Retina (tissue), 1 donor: Measurements from ENCODE around the gene HECTD1.
"Not testable (repeated sequence)": the region's sequence is repeated elsewhere in the genome, so short reads cannot be mapped to it uniquely, and the experiment has no call there.

Source experiments
- DNase-seq: peaks from one replicate; pipeline ENCODE4 v3.0.0-alpha.2; 2016

The HECTD1 gene

DNA sequence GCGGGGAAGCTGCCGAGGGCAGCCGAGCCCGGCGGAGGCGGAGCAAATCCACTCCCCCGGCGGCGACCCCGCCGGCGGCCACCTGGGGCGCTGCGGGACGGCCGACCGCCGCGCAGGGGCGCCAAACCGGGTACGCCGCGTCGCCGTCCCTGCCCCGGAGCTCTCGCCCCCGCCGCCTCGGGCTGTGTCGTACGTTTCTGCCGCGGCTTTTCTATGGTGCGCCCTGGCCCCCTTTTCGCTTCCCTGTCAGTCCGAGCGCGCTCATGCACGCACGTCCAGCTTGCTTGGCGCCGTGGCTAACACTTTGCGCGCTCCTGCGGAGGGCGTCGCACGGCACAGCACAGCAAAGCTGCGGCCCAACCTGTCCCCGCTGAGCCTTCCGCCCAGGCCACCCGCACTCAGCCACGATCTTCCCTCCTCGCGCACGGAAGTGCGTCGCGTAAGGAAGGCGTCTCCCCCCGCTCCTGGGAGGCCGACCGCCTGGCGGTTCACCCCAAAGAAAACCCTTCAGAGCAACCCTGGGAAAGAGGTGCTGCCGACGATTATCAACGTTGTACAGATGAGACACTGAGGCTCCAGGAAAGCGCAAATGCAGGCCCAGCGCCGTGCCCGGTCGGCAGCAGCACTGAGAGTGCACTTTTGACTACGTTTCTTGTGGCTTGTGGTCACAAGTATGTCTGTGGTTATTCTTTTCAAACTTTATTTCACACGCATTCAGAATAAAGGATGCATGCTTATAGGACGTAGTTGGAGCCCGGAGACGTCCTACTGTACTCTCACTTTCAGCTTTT is at the start of gene HECTD1:
Gene HECTD1, minus strand, starts transcription at position 39 of the 791 bp plus-strand sequence. CDS start 1,857 bp downstream, outside the sequence.
- DNase-seq, result peak; percentile 96

DNA sequence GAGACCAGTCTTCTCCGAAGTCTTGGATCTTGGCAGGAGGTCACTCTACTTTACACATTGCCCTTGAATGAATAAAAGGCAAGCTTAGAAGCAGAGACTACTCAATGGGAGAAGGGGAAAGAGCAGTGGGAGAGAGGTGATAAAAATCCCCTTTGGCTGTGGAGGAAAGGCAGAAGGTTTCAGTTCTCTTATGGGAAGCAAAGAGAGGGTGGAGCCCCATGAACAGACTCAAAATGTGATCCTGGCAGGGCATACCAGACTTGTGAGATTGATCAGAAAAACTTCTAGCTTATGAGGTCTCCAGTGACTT is 49.6 kb upstream of the HECTD1 start:
- no peak for DNase-seq

DNA sequence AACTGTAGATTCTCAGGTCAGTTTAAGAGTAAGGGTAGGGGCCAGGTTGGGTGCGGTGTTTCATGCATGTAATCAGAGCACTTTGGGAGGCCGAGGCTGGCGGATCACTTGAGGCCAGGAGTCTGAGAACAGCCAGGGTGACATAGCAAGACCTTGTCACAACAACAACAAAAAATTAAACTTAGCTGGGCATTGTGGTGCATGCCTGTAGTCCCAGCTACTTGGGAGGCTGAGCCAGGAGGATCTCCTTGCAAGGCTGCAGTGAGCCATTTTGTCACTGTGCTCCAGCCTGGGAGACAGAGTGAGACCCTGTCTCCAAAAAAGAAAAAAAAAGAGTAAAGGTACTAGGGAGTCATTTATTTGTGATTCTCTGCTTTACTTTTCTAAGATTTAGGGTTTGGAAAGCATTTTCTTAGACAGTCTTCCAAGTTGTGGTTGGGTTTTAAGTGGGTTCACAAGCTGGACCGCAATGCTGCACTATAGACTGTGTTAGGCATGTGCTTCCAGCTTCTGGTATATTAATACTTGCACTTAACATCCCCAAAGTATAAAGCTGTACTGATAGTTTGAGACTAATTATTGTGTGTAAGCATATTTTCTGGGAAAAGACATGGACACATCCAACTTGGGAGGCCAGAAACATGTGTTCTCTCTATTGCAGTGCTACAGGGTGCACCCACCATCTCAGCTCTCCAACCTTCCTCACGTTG is 49.1 kb upstream of the HECTD1 start:
- no peak for DNase-seq

DNA sequence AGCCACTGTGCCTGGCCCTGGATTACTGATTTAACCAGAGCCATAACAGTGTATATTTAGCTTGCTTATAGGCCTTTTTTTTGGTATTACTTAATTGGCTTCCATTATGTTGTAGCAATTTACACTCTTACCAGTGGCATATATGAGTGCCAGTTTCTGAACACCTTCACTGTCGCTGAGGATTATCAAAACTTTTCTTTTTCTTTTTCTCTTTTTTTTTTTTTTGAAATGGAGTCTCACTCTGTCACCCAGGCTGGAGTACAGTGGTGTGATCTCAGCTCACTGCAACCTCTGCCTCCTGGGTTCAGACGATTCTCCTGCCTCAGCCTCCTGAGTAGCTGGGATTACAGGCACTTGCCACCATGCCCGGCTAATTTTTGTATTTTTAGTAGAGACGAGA is 48.3 kb upstream of the HECTD1 start:
- DNase-seq, result not testable (repeated sequence)

DNA sequence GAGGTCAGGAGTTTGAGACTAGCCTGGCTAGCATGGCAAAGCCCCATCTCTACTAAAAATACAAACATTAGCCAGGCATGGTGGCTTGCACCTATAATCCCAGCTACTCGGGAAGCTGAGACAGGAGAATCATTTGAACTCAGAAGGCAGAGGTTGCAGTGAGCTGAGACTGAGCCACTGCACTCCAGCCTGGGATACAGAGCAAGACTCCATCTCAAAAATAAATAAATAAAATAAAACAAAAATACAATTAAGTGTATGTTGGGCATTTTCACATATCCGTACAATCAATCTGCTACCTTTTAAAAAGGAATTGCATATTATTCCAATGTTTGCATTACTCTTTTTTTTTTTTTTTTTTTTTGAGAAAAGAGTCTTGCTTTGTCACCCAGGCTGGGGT is 47.7 kb upstream of the HECTD1 start:
- no peak for DNase-seq

DNA sequence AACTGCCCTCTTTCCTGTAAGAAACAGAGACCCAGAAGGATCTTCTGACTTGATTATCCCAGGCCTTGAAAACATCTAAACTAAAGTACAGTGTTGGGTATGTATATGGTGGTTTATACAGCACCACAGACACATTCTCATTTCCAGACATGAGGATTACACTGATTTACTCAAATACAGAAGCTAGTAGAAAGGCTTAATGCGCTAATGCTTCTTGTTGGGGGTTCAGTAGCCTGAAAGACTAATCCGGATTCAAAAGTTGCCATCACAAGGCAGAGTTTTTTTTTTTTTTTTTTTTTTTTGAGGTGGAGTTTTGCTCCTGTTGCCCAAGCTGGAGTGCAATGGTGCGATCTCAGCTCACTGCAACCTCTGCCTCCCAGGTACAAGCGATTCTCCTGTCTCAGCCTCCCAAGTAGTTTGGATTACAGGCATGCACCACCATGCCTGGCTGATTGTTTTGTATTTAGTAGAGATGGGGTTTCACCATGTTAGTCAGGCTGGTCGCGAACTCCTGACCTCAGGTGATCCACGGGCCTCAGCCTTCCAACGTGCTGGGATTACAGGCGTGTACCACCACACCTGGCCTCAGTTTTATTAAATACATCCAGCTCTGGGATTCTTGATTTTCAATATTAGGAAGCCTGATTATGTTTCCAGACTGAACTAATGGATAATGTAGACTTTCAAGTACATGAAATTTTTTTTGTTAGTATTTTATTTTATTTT is 46.3 kb upstream of the HECTD1 start:
- DNase-seq, result no peak

DNA sequence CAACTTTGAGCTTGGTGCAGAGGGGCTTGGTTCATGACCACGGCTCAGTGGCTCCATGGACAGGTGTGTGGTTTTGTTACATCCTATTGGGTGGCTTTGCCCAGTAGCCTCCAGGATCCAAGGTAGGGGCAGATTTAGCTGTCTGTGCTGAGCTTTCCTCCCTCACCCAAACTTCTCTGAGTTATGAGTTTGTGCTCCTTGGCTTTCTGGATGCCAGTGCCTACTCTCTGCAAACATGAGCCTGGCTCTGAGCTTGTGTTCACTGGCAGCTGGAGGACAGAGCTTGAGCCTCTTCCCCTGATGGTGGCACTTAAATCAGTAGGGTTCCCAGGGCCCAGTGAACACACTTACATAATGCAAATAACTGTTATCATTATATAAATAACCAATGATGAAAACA is 45.3 kb upstream of the HECTD1 start:
- no peak for DNase-seq

DNA sequence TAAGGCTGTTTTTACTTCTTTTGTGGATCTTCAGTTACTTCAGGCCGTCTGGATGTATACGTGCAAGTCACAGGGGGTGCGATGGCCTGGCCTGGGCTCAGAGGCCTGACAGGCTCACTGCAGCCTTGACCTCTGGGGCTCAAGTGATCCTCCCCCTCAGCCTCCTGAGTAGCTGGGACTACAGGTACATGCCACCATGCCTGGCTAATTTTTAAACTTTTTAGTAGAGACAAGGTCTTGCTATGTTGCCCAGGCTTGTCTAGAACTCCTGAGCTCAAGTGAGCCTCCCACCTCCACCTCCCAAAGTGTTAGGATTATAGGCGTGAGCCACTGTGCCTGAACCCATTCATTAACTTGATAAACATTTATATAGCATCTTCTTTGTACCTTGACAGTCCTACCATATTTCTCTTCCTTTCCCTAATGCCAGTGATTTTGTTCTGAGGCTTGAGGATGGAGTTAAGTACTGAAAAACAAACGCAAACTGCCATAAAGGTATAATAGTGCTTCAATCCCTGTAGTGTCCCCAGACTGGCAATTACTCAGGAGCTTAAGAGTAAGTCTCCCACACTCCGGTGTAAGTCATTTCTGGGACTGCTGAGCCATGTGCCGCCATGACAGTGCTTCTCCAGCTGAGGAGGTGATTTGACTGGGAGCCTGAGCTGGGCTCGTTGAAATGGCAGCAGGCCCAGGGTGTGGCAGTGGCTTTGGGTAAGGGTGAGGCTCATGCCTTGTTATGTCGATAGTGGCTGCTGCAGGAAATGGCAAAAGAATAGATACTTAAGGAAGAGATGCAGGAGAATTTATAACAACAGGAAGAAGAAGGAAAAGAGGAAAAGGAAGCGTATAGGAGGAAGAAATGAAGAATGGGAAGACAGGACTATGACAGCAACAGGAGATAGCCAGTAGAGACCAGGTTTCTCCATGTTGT is 43.7 kb upstream of the HECTD1 start:
- no peak for DNase-seq

DNA sequence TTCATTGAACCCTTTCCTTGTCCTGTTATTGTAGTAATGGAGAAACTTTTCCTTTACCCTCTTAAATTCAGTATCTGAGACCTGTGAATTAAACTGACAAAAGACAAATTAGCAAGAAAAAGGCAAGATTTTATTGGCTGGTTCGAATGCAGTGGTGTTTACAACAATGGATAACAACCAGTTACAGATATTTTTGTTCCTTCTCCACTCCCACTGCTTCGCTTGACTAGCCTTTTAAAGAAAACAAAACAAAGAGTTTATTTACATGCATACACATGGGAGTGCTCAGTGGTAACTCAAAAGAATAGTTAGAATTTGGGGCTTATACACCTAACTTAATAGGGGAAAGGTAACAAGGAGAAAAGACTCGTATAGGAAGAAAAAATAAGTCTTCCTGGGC is 37.0 kb upstream of the HECTD1 start:
- DNase-seq, result no peak

DNA sequence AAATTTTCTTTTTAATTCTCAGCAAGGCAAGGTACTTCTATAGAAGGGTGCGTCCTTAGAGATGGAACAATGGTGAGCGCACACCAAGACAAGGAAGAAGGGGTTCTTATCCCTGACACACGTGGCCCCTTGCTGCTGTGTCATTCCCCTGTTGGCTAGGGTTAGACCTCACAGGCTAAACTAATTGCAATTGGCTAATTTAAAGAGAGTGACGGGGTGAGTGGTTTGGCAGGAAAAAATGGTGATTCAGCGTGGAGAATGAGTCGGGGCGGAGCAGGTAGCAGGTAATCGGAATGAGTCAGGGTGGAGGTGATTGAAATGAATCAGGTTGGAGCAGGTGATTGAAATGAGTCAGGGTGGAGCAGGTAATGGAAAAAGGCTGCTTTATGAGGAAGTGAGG is 36.3 kb upstream of the HECTD1 start:
- no peak for DNase-seq

DNA sequence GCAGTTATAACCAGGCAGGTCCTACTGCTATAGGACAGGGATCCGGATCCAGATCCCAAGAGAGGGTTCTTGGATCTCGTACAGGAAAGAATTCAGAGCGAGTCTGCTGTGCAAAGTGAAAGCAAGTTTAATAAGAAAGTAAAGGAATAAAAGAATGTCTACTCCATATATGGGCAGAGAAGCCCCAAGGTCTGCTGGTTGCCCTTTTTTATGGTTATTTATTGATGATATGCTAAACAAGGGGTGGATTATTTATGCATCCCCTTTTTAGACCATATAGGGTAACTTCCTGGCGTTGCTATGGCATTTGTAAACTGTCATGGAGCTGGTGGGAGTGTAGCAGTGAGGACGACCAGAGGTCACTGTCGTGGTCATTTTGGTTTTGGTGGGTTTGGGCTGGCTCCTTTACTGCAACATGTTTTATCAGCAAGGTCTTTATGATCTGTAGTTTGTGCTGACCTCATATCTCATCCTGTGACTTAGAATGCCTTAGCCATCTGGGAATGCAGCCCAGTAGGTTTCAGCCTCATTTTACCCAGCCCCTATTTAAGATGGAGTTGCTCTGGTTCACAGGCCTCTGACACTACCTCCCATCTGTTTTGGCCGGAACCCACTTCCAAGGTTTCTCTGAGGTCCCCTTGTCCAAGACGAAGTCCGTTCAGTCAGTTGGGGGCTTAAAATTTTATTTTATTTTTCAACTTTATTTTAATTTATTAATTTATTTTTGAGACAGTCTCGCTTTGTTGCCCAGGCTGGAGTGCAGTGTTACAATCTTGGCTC is 34.8 kb upstream of the HECTD1 start:
- DNase-seq, result not testable (repeated sequence)

DNA sequence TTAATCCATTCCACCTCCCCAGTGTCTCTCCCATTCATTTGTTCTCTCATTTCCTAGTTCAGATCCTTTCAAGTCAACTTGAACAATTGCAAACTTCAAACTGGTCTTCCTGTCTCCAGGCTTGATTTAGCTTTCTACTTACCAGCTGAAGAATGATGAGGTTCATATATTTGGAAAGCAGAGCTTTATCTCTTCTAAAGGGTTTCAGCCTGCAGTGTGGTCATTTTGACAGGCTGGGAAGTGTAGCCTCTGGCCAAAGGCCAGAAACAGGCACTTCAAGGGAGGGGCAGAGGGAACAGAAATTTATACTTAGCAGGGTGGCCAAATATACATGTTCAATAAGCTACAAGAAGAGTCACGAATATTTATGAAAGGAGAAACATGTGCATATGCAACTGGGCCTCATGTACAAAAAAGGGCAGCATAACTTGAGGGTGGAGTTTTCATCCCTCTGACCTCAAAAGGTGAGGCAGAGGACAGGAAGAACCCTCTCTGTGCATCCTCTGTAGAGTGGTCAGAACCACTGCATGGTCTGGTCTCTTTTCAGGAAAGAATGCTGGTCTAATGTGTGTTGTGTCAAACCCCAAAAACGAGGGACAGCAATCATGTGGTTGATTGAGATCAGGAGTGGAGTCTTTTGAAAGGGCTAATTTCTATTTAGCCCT is 34.0 kb upstream of the HECTD1 start:
- DNase-seq, result no peak

DNA sequence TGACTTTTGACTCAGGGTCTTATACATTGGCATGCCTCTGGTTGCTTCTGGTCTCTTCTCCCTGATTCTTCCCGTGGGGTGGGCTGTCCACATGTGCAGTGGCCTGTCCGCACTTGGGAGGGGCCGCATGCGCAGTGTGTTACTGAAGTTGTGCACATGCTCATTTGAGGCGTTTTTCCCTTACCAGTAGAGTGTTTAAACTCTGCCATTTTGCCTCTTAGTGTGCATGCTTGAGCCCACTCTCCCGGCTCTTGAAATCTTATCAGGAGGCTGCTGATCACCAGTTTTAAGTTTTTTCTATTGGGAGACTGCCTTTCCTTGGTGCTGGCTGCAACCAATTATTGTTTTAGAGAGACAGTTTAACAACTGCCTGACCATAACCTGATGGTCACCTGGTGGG is 32.1 kb upstream of the HECTD1 start:
- DNase-seq, result no peak

DNA sequence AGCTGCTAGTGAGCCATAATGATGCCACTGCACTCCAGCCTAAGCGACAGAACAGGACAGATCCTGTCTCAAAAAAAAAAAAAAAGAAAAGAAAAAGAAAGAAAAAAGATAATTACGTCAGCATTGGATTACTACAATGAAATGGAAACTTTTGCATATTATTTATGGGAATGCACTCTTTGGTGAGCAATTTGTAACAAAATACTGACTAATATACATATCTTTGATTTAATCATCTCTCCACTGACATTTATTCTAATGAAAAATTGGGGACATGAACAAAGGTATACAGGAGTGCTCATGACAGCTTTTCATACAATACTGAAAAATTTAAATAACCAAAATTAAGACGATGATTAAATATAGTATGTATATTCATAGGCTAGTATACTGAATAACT is 27.9 kb upstream of the HECTD1 start:
- DNase-seq, result no peak

DNA sequence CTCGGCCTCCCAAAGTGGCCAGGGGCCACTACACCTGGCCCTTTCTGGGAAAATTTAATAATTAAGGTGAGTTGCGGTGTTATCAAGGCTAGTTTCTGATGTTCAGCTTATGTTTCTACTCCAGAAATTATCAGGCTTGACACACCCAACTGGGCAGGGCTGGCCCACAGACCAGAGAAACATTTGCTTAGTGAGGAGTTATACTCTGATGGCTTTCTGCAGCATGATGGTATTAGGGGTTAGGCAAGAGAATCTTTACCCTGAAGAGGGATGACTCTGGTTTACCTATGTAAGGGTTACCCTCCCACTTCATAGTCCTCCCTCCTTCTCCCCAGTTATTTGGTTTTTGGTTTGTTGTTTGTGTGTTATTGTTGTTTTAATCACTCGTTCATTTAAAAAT is 24.5 kb upstream of the HECTD1 start:
- no peak for DNase-seq

DNA sequence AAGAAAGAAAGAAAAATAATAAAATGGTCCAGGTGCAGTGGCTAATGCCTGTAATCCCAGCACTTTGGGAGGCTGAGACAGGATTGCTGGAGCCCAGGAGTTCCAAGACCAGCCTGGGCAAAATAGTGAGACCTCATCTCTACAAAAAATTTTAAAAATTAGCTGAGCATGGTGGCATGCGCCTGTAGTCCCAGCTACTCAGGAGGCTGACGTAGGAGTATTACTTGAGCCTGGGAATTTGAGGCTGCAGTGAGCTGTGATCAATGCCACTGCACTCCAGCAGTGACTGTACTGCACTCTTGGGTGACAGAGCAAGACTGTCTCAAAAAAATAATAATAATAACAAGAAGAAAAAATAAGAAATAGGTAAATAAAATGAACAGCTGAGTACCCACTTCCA is 23.7 kb upstream of the HECTD1 start:
- not testable (repeated sequence) for DNase-seq

DNA sequence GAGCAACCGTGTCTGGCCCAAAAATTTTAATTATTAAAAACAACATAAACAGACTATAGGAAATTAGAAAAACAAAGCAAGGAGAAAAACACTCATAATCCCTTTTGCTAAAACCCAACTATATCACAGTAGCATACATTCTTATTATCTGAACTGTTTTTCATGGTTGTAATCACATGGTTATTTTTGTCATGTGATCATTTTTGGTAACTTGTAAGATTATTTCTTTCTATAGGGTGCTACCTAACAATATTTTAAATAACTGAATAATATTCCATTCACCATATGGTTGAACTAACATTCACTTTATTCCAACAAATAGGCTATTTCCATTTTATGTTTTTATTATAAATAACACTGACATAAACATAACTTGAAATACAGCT is 23.0 kb upstream of the HECTD1 start:
- no peak for DNase-seq

DNA sequence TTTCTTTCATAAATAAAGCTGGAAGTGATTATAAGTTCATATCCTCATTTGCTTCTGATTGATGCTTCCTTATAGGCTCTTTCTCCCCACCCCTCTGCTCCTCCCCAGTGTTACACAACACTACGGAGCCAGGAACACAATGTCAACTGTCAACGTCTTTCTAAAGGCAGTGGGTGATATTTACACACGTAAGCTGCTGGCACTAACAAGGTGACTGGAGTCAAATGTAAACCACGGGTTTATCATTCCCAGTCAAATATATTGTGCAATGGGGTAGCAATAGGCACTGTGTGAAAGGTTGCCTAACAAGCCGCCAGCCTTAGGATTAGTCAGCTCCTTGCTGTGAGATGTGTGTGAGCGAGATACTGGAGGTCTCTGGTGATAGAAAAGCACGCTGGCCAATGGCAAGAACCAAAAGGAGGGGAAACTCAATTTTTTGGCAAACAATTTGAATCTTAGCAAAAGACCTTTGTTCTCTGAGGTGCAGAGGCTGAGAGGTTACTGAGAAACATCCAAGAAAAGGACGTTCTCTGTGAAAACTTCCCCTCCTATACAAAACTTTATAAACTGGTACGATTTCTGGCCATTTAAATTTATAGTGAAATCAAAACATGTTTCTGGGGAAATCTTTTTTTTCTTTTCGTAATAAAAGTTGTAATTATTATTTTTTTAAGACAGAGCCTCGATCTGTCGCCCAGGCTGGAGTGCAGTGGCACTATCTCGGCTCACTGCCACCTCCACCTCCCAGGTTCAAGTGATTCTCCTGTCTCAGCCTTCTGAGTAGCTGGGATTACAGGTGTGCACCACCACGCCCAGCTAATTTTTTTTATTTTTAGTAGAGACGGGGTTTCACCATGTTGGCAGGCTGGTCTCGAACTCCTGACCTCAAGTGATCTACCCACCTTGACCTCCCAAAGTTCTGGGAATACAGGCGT is 22.3 kb upstream of the HECTD1 start:
- peak; percentile 5 for DNase-seq

DNA sequence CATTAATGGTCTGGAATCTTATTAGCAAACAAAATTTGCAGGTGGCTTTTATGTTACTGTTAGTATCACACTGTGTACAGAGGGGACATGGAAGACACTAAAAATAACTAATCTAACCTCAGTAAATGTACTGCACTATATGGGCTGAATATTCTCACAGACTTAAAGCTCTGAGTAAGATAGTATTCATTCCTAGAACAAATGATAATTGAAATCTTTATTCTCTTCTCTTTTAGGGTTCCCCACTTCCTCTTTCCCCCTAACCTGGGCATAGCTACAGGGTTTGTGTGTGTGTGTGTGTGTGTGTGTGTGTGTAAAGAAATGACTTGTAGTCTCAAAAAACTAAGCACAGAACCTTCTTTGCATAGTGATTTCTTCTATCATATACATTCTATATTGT is 21.4 kb upstream of the HECTD1 start:
- DNase-seq, result no peak

DNA sequence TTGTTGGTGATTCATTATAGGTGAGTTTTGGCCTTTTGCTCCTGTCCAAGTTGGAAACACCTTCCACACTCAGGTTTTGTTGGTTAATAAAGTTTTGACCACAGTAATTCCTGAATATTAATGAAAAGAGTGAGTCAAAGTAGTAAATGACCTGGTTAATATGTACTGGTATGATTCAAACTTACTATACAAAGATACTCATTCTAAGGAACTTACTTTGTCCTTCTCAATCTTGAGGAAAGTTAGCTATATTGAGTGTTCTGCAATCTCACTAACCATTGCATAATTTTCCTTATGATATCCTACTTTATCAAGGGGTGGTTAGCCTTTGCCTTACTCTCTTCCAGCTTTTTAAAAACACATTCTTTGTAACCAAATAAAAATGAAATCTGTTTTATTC is 20.9 kb upstream of the HECTD1 start:
- DNase-seq, result no peak
